ENCODE data around the gene LIPE. TPM values are rescaled to one million over a fixed set of nuclear protein-coding genes. Genes with fewer than 3 reads are reported as not detected.

The LIPE gene
- total RNA-seq, 1 donor: 1.8 TPM

- Histone ChIP-seq H3K4me1 (ENCODE audit: insufficient read depth, low read length) (peaks cover 2% of the 10 kb centered on the region), H3K36me3 (ENCODE audit: insufficient read depth, low read length) (no peaks in the 10 kb centered on the region), H3K27ac (ENCODE audit: low read depth, low read length) (no peak overlapping the region), H4K20me1 (ENCODE audit: insufficient read depth, low read length) (peaks cover 9% of the 10 kb centered on the region), H3K9me3 (ENCODE audit: low read depth, low read length) (no peaks in the 10 kb centered on the region), H3K4me2 (ENCODE audit: insufficient read depth, low read length) (peak overlapping the region; percentile 27), H3K4me3 (ENCODE audit: insufficient read depth, low read length) (no peak overlapping the region), H2AFZ (ENCODE audit: low read length) (no peak overlapping the region), H3K79me2 (ENCODE audit: insufficient read depth, low read length) (no peaks in the 10 kb centered on the region), H3K27me3 (ENCODE audit: insufficient read depth, low read length) (peaks cover 19% of the 10 kb centered on the region)
- TF ChIP-seq CTCF (IDR thresholded peaks at IDR 0.05; ENCODE audit: extremely low read depth, low read depth, low read length): peak; percentile 99
- peak; percentile 86 for DNase-seq (ENCODE audit: insufficient read length, low spot score, missing footprints)
Observed at GRCh38 chr19:42440357-42441048, 13.3 kb upstream of the LIPE start.

GRCh38 chr19:42436006-42436405, 8.8 kb upstream of the LIPE start:
- Histone ChIP-seq H3K9me3 (ENCODE audit: low read depth, low read length) (no peaks in the 10 kb centered on the region), H3K4me2 (ENCODE audit: insufficient read depth, low read length) (no peak overlapping the region), H2AFZ (ENCODE audit: low read length) (no peak overlapping the region), H3K36me3 (ENCODE audit: insufficient read depth, low read length) (no peaks in the 10 kb centered on the region), H3K27ac (ENCODE audit: low read depth, low read length) (no peak overlapping the region), H3K4me3 (ENCODE audit: insufficient read depth, low read length) (no peak overlapping the region), H3K79me2 (ENCODE audit: insufficient read depth, low read length) (no peaks in the 10 kb centered on the region), H4K20me1 (ENCODE audit: insufficient read depth, low read length) (peaks cover 4% of the 10 kb centered on the region), H3K27me3 (ENCODE audit: insufficient read depth, low read length) (peaks cover 4% of the 10 kb centered on the region), H3K4me1 (ENCODE audit: insufficient read depth, low read length) (peaks cover 5% of the 10 kb centered on the region)
- DNase-seq (ENCODE audit: insufficient read length, low spot score, missing footprints): no peak
- no peak for TF ChIP-seq CTCF (IDR thresholded peaks at IDR 0.05; ENCODE audit: extremely low read depth, low read depth, low read length)

- Histone ChIP-seq H3K27me3 (ENCODE audit: insufficient read depth, low read length) (no peaks in the 10 kb centered on the region), H3K9me3 (ENCODE audit: low read depth, low read length) (no peaks in the 10 kb centered on the region), H3K79me2 (ENCODE audit: insufficient read depth, low read length) (no peaks in the 10 kb centered on the region), H3K36me3 (ENCODE audit: insufficient read depth, low read length) (no peaks in the 10 kb centered on the region), H4K20me1 (ENCODE audit: insufficient read depth, low read length) (no peaks in the 10 kb centered on the region), H3K4me3 (ENCODE audit: insufficient read depth, low read length) (no peak overlapping the region), H2AFZ (ENCODE audit: low read length) (no peak overlapping the region), H3K4me2 (ENCODE audit: insufficient read depth, low read length) (no peak overlapping the region), H3K4me1 (ENCODE audit: insufficient read depth, low read length) (peaks cover 3% of the 10 kb centered on the region), H3K27ac (ENCODE audit: low read depth, low read length) (no peak overlapping the region)
- no peak for TF ChIP-seq CTCF (IDR thresholded peaks at IDR 0.05; ENCODE audit: extremely low read depth, low read depth, low read length)
- DNase-seq (ENCODE audit: insufficient read length, low spot score, missing footprints): no peak
Observed at GRCh38 chr19:42435316-42435715, 8.1 kb upstream of the LIPE start.

- H3K27me3 ChIP-seq (ENCODE audit: insufficient read depth, low read length): no peaks in the 10 kb centered on the region
- DNase-seq (ENCODE audit: insufficient read length, low spot score, missing footprints): no peak
- H3K9me3 ChIP-seq (ENCODE audit: low read depth, low read length): no peaks in the 10 kb centered on the region
- no peak overlapping the region for H2AFZ ChIP-seq (ENCODE audit: low read length)
- H4K20me1 ChIP-seq (ENCODE audit: insufficient read depth, low read length): no peaks in the 10 kb centered on the region
- H3K27ac ChIP-seq (ENCODE audit: low read depth, low read length): no peak overlapping the region
- no peaks in the 10 kb centered on the region for H3K79me2 ChIP-seq (ENCODE audit: insufficient read depth, low read length)
- H3K4me3 ChIP-seq (ENCODE audit: insufficient read depth, low read length): no peak overlapping the region
- H3K36me3 ChIP-seq (ENCODE audit: insufficient read depth, low read length): no peaks in the 10 kb centered on the region
- peaks cover 3% of the 10 kb centered on the region for H3K4me1 ChIP-seq (ENCODE audit: insufficient read depth, low read length)
- no peak overlapping the region for H3K4me2 ChIP-seq (ENCODE audit: insufficient read depth, low read length)
- peak; percentile 84 for TF ChIP-seq CTCF (IDR thresholded peaks at IDR 0.05; ENCODE audit: extremely low read depth, low read depth, low read length)
Observed at GRCh38 chr19:42433503-42434260, 6.5 kb upstream of the LIPE start.

Data from osteoblast (primary cell).